ENCODE results near the gene SNUPN.

SNUPN gene

GRCh38 chr15:75578173-75578947, 47.2 kb downstream of the SNUPN start:
- no peak for DNase-seq
- H3K36me3 ChIP-seq (replicated peaks), result no peaks in the 10 kb centered on the region
- no peaks in the 10 kb centered on the region for H3K27me3 ChIP-seq (replicated peaks)
- in situ Hi-C loops (cut with HindIII; ENCODE audit: low pct_ligation_motif_present, low sequenced_read_pairs), result no loop called here
- TF ChIP-seq, protein P1, sequence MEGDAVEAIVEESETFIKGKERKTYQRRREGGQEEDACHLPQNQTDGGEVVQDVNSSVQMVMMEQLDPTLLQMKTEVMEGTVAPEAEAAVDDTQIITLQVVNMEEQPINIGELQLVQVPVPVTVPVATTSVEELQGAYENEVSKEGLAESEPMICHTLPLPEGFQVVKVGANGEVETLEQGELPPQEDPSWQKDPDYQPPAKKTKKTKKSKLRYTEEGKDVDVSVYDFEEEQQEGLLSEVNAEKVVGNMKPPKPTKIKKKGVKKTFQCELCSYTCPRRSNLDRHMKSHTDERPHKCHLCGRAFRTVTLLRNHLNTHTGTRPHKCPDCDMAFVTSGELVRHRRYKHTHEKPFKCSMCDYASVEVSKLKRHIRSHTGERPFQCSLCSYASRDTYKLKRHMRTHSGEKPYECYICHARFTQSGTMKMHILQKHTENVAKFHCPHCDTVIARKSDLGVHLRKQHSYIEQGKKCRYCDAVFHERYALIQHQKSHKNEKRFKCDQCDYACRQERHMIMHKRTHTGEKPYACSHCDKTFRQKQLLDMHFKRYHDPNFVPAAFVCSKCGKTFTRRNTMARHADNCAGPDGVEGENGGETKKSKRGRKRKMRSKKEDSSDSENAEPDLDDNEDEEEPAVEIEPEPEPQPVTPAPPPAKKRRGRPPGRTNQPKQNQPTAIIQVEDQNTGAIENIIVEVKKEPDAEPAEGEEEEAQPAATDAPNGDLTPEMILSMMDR (IDR thresholded peaks at IDR 0.05; ENCODE audit: low read depth, low read length, missing control alignments), result no peak
- H3K27ac ChIP-seq, result peak overlapping the region; percentile 49
- H3K4me3 ChIP-seq (ENCODE audit: low read depth, low read length), result peak overlapping the region; percentile 82

DNA sequence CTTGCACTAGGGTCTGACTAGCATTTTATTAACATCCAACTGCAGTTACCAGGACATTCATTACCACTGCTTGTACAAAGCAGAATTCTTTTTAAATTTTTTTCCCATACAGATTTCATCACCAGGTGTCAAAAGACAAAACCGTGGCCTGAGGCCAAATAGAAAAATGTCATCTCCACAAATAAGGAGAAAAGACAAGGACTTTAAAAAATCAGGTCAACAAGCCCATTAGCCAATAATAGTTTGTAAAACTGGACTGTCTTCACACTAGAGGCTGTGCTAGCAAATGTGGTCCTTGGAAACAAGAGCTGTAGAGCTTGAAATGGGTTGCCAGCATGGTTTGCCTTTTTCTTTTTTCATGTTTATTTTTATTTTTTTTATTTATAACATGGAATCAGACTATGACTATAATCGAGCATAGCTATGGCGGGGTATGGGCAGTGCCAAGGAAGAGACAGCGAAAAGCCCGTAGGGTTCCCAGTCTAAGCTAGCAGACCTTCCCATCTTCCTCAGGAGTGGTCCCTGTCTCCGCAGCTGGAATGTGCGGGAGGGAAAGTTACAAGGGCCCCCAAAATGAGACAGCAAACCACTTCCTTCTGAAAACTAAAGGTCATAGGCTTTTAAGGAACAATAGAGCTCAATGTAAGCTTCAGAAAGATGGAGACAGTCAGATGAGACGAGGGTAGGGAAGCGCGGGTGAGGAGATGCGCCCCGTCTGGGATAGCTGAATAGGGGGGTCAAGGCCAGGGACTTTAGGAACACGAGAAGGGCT, 47.9 kb downstream of the SNUPN start:
- TF ChIP-seq, protein P1 (IDR thresholded peaks at IDR 0.05; ENCODE audit: low read depth, low read length, missing control alignments), result no peak

GRCh38 chr15:75573648-75574384, 51.7 kb downstream of the SNUPN start:
- Histone ChIP-seq H3K4me3 (ENCODE audit: low read depth, low read length) (no peak overlapping the region), H3K27ac (no peak overlapping the region), H3K36me3 (replicated peaks) (peaks cover 2% of the 10 kb centered on the region), H3K27me3 (replicated peaks) (no peaks in the 10 kb centered on the region)
- no peak for DNase-seq
- in situ Hi-C loops (cut with HindIII; ENCODE audit: low pct_ligation_motif_present, low sequenced_read_pairs), result no loop called here
- TF ChIP-seq, protein P1 (IDR thresholded peaks at IDR 0.05; ENCODE audit: low read depth, low read length, missing control alignments), result no peak

More for the DNA sequence above, 47.9 kb downstream of the SNUPN start:
- H3K4me3 ChIP-seq (ENCODE audit: low read depth, low read length), result peak overlapping the region; percentile 82
- peak overlapping the region; percentile 49 for H3K27ac ChIP-seq
- in situ Hi-C loops (cut with HindIII; ENCODE audit: low pct_ligation_motif_present, low sequenced_read_pairs), result no loop called here
- no peaks in the 10 kb centered on the region for H3K36me3 ChIP-seq (replicated peaks)
- H3K27me3 ChIP-seq (replicated peaks), result no peaks in the 10 kb centered on the region
- no peak for DNase-seq

GRCh38 chr15:75570126-75570845, 55.2 kb downstream of the SNUPN start:
- peaks cover 2% of the 10 kb centered on the region for H3K36me3 ChIP-seq (replicated peaks)
- no peak for DNase-seq
- no peaks in the 10 kb centered on the region for H3K27me3 ChIP-seq (replicated peaks)
- in situ Hi-C loops (cut with HindIII; ENCODE audit: low pct_ligation_motif_present, low sequenced_read_pairs), result no loop called here
- no peak overlapping the region for H3K4me3 ChIP-seq (ENCODE audit: low read depth, low read length)
- TF ChIP-seq, protein P1 (IDR thresholded peaks at IDR 0.05; ENCODE audit: low read depth, low read length, missing control alignments), result no peak
- H3K27ac ChIP-seq, result no peak overlapping the region
